Measurements from ENCODE around the gene RNF114. TPM values are rescaled to one million over a fixed set of nuclear protein-coding genes. Genes with fewer than 3 reads are reported as not detected.

RNF114 gene
- total and polyA plus RNA-seq, 10 of the 15 experiments (the other 5 are each of a cell fraction or from before 2014, with no cell fraction given) = 28.0 to 82.3 (median 47.2) TPM

- H3K79me2 ChIP-seq (ENCODE audit: control insufficient read depth, insufficient read depth, low read length) = peaks cover 32% of the 10 kb centered on the region
- intact Hi-C loops (cut with micrococcal nuclease; ENCODE audit: unreplicated experiment) = loop anchor here (1.0 kb wide), 1 partner anchor 20 kb away; no protein-coding TSS in a partner anchor
- no peaks in the 10 kb centered on the region for H4K20me1 ChIP-seq (ENCODE audit: control insufficient read depth, insufficient read depth)
- peak; percentile 94 for FAIRE-seq
- peaks cover 0 to 4% of the 10 kb centered on the region in 2 experiments; a peak in 1 of 4 replicates for H3K36me3 ChIP-seq (ENCODE audit: control insufficient read depth in 2 of 2, insufficient read depth in 2 of 2, low read length in 1 of 2)
- ATAC-seq = peak; percentile 92
- H3K4me1 ChIP-seq (ENCODE audit: control insufficient read depth, insufficient read depth, low read length) = peaks cover 8% of the 10 kb centered on the region
- in situ Hi-C loops (cut with MboI) = no loop called here
- peak within 1 kb of the TSS; percentile 94 for H3K4me3 ChIP-seq
- H2AFZ ChIP-seq (ENCODE audit: control insufficient read depth, low read depth, low read length) = peak within 1 kb of the TSS; percentile 100
- H3K27me3 ChIP-seq (replicated peaks in 1 of 2; ENCODE audit: control insufficient read depth in 2 of 2, insufficient read depth in 2 of 2, low read length in 1 of 2) = no peaks in the 10 kb centered on the region
- under 1% methylated on average over 66 of the region's 69 CpGs for WGBS (ENCODE audit: insufficient coverage, insufficient replicate concordance, low lambda C conversion rate, missing lambda C conversion rate)
- H3K9me3 ChIP-seq (replicated peaks; ENCODE audit: control insufficient read depth, insufficient read depth, low read length) = no peaks in the 10 kb centered on the region
- peak within 1 kb of the TSS; percentile 97 for H3K9ac ChIP-seq (ENCODE audit: control insufficient read depth, insufficient read depth, low read length)
- TSS peak; percentile 71 for BruUV-seq (replicated peaks)
- H3K27ac ChIP-seq (ENCODE audit: control insufficient read depth, insufficient read depth) = peak within 1 kb of the TSS; percentile 100
- peak; percentile 79 for DNase-seq (ENCODE audit: low read depth, low spot score)
- H3K4me2 ChIP-seq (ENCODE audit: control insufficient read depth, insufficient read depth) = peak within 1 kb of the TSS; percentile 98
- ChIA-PET POLR2A (interaction anchor here (0.8 to 2.1 kb wide), 2 partner anchors 20 to 419 kb away, joined by 3 to 11 read pairs; partner anchors contain the start of gene RNF114), SMC1A (ENCODE audit: uncharacterized antibody, unreplicated experiment) (interaction anchor here (0.7 to 1.5 kb wide), 6 partner anchors 14 to 303 kb away, joined by 3 to 9 read pairs (median 4); partner anchors contain the start of gene RNF114), CTCF (interaction anchor here (0.8 to 1.8 kb wide), 10 partner anchors 11 to 374 kb away, joined by 3 to 11 read pairs (median 4); no protein-coding TSS in a partner anchor), RAD21 (ENCODE audit: unreplicated experiment) (interaction anchor here (0.8 to 1.7 kb wide), 5 partner anchors 12 to 374 kb away, joined by 3 to 9 read pairs (median 4); no protein-coding TSS in a partner anchor)
- no peak for TF ChIP-seq ZNF384 (IDR thresholded peaks at IDR 0.05; ENCODE audit: borderline replicate concordance, low read depth, low read length)
- TF ChIP-seq ASH2L (IDR thresholded peaks at IDR 0.05; ENCODE audit: borderline replicate concordance, low read depth) = peak; percentile 61; the same call in 1 of the 2 replicates
- 0 out of 2 replicates have a peak, but pooled peaks have one; percentile 25 for TF ChIP-seq EED (IDR thresholded peaks at IDR 0.05; ENCODE audit: low read depth)
- TF ChIP-seq YY1 (IDR thresholded peaks at IDR 0.05; ENCODE audit: low read depth, low read length) = peak; percentile 75; the same call in 1 of the 2 replicates
- TF ChIP-seq BCL11A (IDR thresholded peaks at IDR 0.05; ENCODE audit: low read depth, low read length) = 0 out of 2 replicates have a peak, but pooled peaks have one; percentile 6
- no peak for TF ChIP-seq CTCF (IDR thresholded peaks at IDR 0.05 in 2 of 3, conservative IDR thresholded peaks at IDR 0.05 in 1 of 3; ENCODE audit: control insufficient read depth in 2 of 3, extremely low read depth in 1 of 3, insufficient read depth in 1 of 3, low read depth in 3 of 3, low read length in 3 of 3)
- TF ChIP-seq EGR1 (IDR thresholded peaks at IDR 0.05; ENCODE audit: borderline replicate concordance in 1 of 2, low read depth in 2 of 2, low read length in 2 of 2) = peak; percentile 61 to 68
- no peak for TF ChIP-seq PAX5 (IDR thresholded peaks at IDR 0.05; ENCODE audit: borderline replicate concordance, low read depth, low read length)
- no peak for TF ChIP-seq ZNF207 (IDR thresholded peaks at IDR 0.05; ENCODE audit: borderline replicate concordance)
- TF ChIP-seq SP1 (IDR thresholded peaks at IDR 0.05; ENCODE audit: low read depth, low read length) = no peak
- no peak for TF ChIP-seq NFYB (IDR thresholded peaks at IDR 0.05; ENCODE audit: insufficient read depth, low read depth, low read length)
- TF ChIP-seq POLR2A (IDR thresholded peaks at IDR 0.05; ENCODE audit: low read depth, low read length) = peak; percentile 83
- no peak for TF ChIP-seq MAX (IDR thresholded peaks at IDR 0.05; ENCODE audit: low read depth, low read length)
- no peak for TF ChIP-seq RFX5 (IDR thresholded peaks at IDR 0.05; ENCODE audit: low read depth, low read length)
- TF ChIP-seq MLLT1 (IDR thresholded peaks at IDR 0.05) = no peak
- TF ChIP-seq BACH1 (IDR thresholded peaks at IDR 0.05; ENCODE audit: borderline replicate concordance) = 0 out of 2 replicates have a peak, but pooled peaks have one; percentile 61
- no peak for TF ChIP-seq USF1 (IDR thresholded peaks at IDR 0.05; ENCODE audit: borderline replicate concordance, extremely low read length, insufficient read depth, low read depth, low read length)
- TF ChIP-seq RELA (IDR thresholded peaks at IDR 0.05; ENCODE audit: borderline replicate concordance, partially characterized antibody) = peak; percentile 85
Measured at GRCh38 chr20:49915380-49916145, 20.6 kb upstream of the RNF114 start, which contains the start of gene SPATA2. Gene SPATA2 (minus strand): TSS chr20:49915529. CDS start chr20:49908490, 7,039 bp downstream.

Data from GM12878 (cell line).